Adrenal gland (tissue), 12 donors: ENCODE measurements around the gene EPB41L4B. TPM values are rescaled to one million over a fixed set of nuclear protein-coding genes. Genes with fewer than 3 reads are reported as not detected.

ENCODE experiments used
- DNase-seq, 7 donors: peaks; one replicate each; pipeline ENCODE4 v3.0.0-alpha.2; 2019 to 2020
- H3K27ac ChIP-seq, 5 donors: fragments of 200-600 bp; sonication (generic) in 4 of 5; 1 replicate in 3 of 5; 2 replicates in 2 of 5; pipeline versions ENCODE4 v1.5.1 to v1.8.0; 2016 to 2020; ENCODE audit warnings: mild to moderate bottlenecking in 1 of 5
- H3K27me3 ChIP-seq: fragments of 200-600 bp; 2 replicates; pipeline ENCODE4 v1.8.0; 2021
- H3K36me3 ChIP-seq, 2 donors: fragments of 200-600 bp; replicated peaks in 1 of 2; 1 replicate in 1 of 2; 2 replicates in 1 of 2; pipeline versions ENCODE4 v1.5.1 to v1.8.0; 2018 to 2022
- H3K4me1 ChIP-seq, 2 donors: fragments of 200-600 bp; replicated peaks in 1 of 2; 1 replicate in 1 of 2; 2 replicates in 1 of 2; pipeline versions ENCODE4 v1.5.1 to v1.8.0; 2018 to 2021
- H3K4me3 ChIP-seq, 4 donors: fragments of 200-600 bp; sonication (generic) in 3 of 4; one replicate each; pipeline ENCODE4 v1.5.1; 2016 to 2018
- H3K9me3 ChIP-seq, 3 donors: fragments of 200-600 bp; sonication (generic) in 1 of 3; replicated peaks in 1 of 3; 1 replicate in 2 of 3; 2 replicates in 1 of 3; pipeline versions ENCODE4 v1.5.1 to v1.8.0; 2016 to 2021
- CTCF ChIP-seq, 6 experiments: fragments of 450-650 bp in 4 of 6; fragments of 200-600 bp in 2 of 6; sonication (generic) in 1 of 6; IDR thresholded peaks; 1 replicate in 5 of 6; 2 replicates in 1 of 6; pipeline versions ENCODE4 v1.5.1 to v1.8.0; 2016 to 2021; ENCODE audit warnings: antibody characterized with exemption in 6 of 6, mild to moderate bottlenecking in 2 of 6, moderate library complexity in 1 of 6
- POLR2A ChIP-seq, 2 donors: fragments of 450-650 bp; IDR thresholded peaks; one replicate each; pipeline ENCODE4 v1.6.1; 2017; ENCODE audit warnings: antibody characterized with exemption in 2 of 2, mild to moderate bottlenecking in 2 of 2, moderate library complexity in 1 of 2
- WGBS, 4 donors: extraction: QIAGEN DNeasy Blood & Tissue Kit in 2 of 4; methylation state at CpG; one replicate each; pipeline versions ENCODE4 v1.1.5 to v1.1.7; 2013 to 2017; 5-methylcytosine and 5-hydroxymethylcytosine counted together
- intact Hi-C, 2 donors: fragments of 100-400 bp; cut with DNase I; formaldehyde crosslinking; loops; one replicate each; pipeline versions ENCODE4 v1.14.1 to v1.15.0; 2022 to 2023
- polyA plus RNA-seq, 3 donors: library from polyadenylated mRNA; stranded (reverse); fragments of 200-250 nt in 2 of 3; fragments of 350-450 nt in 1 of 3; fragmentation: Illumina TruSeq in 1 of 3; extraction: RNeasy Lipid Tissue Mini Kit (QIAGEN cat#74804) in 1 of 3; gene quantifications; one replicate each; pipeline ENCODE4 v1.2.3, GENCODE V29; 2013 to 2014
- total RNA-seq, 9 donors: library from RNA; depleted of rRNA in 4 of 9; stranded (reverse); fragments of >200 nt in 4 of 9; fragments of 120-200 nt in 1 of 9; fragmentation: NEBNext Ultra II Directional in 1 of 9; extraction: Animal tissue kit (Norgen Biotek cat#: 25700) in 1 of 9; gene quantifications; one replicate each; pipeline versions ENCODE4 v1.1.0 to v1.2.4, GENCODE V29; 2013 to 2023
- donor health status: healthy with polysubstance abuse.
- donor health status: Bipolar disorder and iron deficiency.
- donor health status: DM: yes; HTN: yes; CAD: no.
- donor health status: DM: no; HTN: no; CAD: no.
- donor health status: DM: no; HTN: no; CAD: no.
- donor health status: DM: yes; HTN: yes; CAD: no.

The EPB41L4B gene
- total and polyA plus RNA-seq, 12 donors: 7.4 to 37.2 (median 18.7) TPM

- H3K9me3 ChIP-seq: no peaks in the 10 kb centered on the region
Measured at GRCh38 chr9:109264877-109265587, 55.8 kb downstream of the EPB41L4B start.

GRCh38 chr9:109263358-109263757, 57.5 kb downstream of the EPB41L4B start:
- H3K9me3 ChIP-seq: no peaks in the 10 kb centered on the region
- DNase-seq: no peak
- WGBS, 4 donors: 61 to 75% (median 69%) methylated on average over 3 of the region's 3 CpGs
- TF ChIP-seq POLR2A (IDR thresholded peaks at IDR 0.05) (no peak), CTCF (IDR thresholded peaks at IDR 0.05) (no peak)
- no peaks in the 10 kb centered on the region for H3K36me3 ChIP-seq
- no peaks in the 10 kb centered on the region for H3K4me1 ChIP-seq
- intact Hi-C loops: no loop called here
- no peak overlapping the region for H3K27ac ChIP-seq
- H3K4me3 ChIP-seq: no peak overlapping the region
- H3K27me3 ChIP-seq: no peaks in the 10 kb centered on the region

More at GRCh38 chr9:109264877-109265587, 55.8 kb downstream of the EPB41L4B start:
- 76 to 85% (median 84%) methylated on average over 7 to 13 of the region's 13 CpGs for WGBS, 4 donors
- peak in 2 of 7 donors; percentile 11 to 47 for DNase-seq
- intact Hi-C loops: no loop called here
- H3K27ac ChIP-seq: no peak overlapping the region
- no peaks in the 10 kb centered on the region for H3K36me3 ChIP-seq
- no peak overlapping the region for H3K4me3 ChIP-seq
- H3K4me1 ChIP-seq: no peaks in the 10 kb centered on the region
- H3K27me3 ChIP-seq: no peaks in the 10 kb centered on the region
- TF ChIP-seq POLR2A (IDR thresholded peaks at IDR 0.05): no peak
- TF ChIP-seq CTCF (IDR thresholded peaks at IDR 0.05): no peak

GRCh38 chr9:109258481-109259302, 62.2 kb downstream of the EPB41L4B start:
- Histone ChIP-seq H3K9me3 (no peaks in the 10 kb centered on the region), H3K4me3 (no peak overlapping the region), H3K4me1 (no peaks in the 10 kb centered on the region), H3K27me3 (no peaks in the 10 kb centered on the region), H3K27ac (no peak overlapping the region), H3K36me3 (no peaks in the 10 kb centered on the region)
- TF ChIP-seq CTCF (IDR thresholded peaks at IDR 0.05) (no peak), POLR2A (IDR thresholded peaks at IDR 0.05) (no peak)
- WGBS, 4 donors: 49 to 58% (median 54%) methylated on average over 11 of the region's 11 CpGs
- intact Hi-C loops: no loop called here
- DNase-seq: peak in 1 of 7 donors; percentile 41

GRCh38 chr9:109256336-109256735, 64.5 kb downstream of the EPB41L4B start:
- 88 to 95% (median 92%) methylated on average over 10 of the region's 10 CpGs for WGBS, 4 donors
- no peak overlapping the region for H3K27ac ChIP-seq
- intact Hi-C loops: no loop called here
- H3K27me3 ChIP-seq: no peaks in the 10 kb centered on the region
- DNase-seq: no peak
- no peaks in the 10 kb centered on the region for H3K36me3 ChIP-seq
- no peaks in the 10 kb centered on the region for H3K9me3 ChIP-seq
- H3K4me1 ChIP-seq: peaks cover 6 to 7% of the 10 kb centered on the region in 2 donors
- TF ChIP-seq POLR2A (IDR thresholded peaks at IDR 0.05) (no peak), CTCF (IDR thresholded peaks at IDR 0.05) (no peak)
- no peak overlapping the region for H3K4me3 ChIP-seq
